C1 segment of cervical spinal cord (tissue), 14 donors: ENCODE data around the gene SFN.
"Not testable (repeated sequence)": the region's sequence is repeated elsewhere in the genome, so short reads cannot be mapped to it uniquely, and the experiment has no call there.

ENCODE experiments used
- DNase-seq, 14 donors: peaks; one replicate each; lab custom pipeline; 2025; lab: John Stamatoyannopoulos, UW

The SFN gene

GRCh38 chr1:26839339-26839722 is 23.6 kb upstream of the SFN start:
- no peak for DNase-seq

DNA sequence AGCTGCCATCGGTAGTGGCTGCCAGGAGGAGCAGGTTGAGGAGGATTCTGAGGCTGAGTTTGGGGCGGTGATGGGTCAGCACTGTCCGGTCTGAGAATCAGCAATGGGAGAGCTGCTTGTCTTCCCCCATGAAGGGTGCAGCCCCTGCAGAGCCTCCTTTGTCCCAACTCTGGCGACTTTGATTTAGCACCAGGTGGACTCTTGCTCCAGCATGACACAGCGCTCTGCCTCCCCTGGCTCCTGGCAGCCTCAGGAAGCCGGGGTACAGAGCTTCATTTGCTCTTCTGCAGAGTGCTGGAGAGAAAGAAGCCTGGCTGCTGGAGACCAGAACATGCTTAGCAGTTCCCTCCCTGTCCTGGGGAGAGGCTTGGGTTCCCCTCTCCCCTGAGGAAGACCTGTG is 23.2 kb upstream of the SFN start:
- no peak for DNase-seq

DNA sequence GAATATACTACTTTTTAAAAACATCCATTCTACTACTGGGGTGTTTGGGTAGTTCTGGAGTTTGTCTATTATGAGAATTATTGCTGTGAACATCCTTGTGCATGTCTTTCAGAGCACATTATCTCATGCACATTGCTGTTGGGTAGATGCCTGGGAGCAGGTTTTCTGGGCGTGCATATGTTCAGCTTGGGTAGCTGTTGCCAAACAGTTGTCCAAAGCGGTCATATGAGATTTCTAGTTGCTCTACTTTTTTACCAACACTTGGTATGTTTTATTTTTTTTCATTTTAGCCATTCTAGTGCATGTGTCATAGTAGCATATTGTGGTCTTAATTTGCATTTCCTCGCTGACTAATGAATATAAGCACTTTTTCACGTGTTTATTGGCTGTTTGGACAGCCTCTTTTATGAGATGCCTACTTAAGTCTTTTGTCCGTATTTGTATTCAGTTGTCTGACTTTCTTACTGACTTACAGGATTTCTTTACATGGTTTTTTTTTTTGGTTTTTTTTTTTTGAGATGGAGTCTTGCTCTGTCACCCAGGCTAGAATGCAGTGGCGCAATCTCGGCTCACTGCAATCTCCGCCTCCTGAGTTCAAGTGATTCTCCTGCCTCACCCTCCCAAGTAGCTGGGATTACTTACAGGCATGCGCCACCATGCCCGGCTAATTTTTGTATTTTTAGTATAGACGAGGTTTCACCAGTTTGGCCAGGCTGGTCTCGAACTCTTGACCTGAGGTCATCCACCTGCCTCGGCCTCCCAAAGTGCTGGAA is 18.3 kb upstream of the SFN start:
- peak in 1 of 14 donors; percentile 12 for DNase-seq

- DNase-seq, result not testable (repeated sequence)
These were observed 15.1 kb upstream of the SFN start for GRCh38 chr1:26847826-26848225.

- DNase-seq, result no peak
These were observed 14.4 kb upstream of the SFN start for GRCh38 chr1:26848499-26848898.

DNA sequence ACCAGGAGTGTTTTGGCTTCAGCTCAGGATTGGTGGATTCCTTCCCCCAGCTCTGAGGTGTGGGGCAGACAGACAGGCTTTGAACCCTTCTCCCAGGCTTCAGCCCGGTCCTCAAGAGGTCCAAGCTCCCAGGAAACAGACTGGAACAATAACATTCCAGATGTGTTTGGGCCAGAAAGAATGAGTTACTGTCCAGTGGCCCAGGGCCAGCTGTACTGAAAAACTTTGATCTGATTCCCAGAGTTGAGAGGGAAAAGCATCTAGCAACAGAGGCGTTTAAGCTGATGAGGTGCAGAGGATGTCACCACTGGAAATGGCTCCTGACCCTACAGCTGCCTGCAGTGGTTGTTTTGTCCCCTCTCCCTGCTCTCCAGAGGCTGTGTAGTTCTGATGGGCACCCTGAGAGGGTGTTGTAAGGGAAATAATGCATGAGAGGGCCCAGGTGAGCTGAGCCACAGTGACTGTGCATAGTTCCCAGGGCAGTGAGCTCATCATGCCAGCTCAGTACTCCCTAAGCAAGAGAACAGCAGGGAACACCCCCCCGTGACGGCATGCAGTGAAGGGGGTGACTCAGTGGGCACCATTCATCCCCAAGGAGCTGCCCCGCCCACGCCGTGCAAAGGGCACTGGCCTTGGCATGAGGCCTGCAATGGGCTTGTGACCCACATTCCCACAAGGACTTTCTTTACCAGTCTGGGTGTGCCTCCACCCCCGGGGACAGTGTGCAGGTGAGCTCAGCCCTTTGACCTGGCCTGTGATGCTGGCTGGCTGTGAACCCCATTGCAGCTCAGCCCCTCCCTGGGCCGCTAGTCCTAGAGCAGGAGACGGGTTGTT is 13.8 kb upstream of the SFN start:
- peak in 2 of 14 donors; percentile 15 to 69 for DNase-seq

DNA sequence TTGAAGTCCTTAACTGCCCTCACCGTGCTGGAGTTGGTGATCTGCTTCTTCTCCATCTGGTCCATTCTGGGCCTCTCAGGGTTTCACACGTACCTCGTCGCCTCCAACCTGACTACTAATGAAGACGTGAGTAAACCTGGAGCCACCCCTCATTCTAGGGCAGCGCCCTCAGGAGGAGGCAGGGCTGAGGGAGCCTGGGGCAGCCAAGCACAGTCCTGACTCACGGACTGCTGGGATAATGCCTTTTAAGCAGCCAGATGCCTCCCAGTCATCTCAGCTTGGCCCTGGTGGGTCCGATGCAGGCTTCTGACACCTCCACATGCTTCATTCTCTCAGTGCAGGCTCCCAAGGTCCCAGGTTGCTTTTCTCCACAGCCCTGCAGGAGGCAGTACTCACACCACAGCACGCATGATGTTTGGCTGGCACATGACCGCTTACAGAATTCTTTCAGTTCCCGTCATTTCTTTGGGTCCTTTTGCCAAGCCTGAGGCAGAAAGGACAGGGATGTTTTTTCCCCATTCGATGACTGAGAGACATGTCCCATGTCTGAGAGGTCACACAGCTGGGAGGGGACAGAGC is 11.8 kb upstream of the SFN start:
- DNase-seq, result no peak

DNA sequence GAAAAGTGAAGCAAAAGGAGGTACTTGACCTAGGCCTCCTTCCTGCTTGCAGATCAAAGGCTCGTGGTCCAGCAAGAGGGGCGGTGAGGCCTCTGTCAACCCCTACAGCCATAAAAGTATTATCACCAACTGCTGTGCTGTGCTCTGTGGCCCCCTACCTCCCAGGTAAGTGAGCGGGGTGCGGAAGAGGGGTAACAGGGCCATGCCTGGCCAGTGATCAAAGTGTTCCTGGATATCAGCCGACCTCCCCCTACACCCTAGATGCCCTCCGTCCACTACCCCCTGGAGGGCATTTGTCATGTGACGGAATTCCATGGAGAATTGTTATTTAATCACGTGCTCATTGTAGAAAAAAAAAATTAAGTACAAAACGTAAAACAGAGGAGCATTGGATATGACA is 10.2 kb upstream of the SFN start:
- no peak for DNase-seq

DNA sequence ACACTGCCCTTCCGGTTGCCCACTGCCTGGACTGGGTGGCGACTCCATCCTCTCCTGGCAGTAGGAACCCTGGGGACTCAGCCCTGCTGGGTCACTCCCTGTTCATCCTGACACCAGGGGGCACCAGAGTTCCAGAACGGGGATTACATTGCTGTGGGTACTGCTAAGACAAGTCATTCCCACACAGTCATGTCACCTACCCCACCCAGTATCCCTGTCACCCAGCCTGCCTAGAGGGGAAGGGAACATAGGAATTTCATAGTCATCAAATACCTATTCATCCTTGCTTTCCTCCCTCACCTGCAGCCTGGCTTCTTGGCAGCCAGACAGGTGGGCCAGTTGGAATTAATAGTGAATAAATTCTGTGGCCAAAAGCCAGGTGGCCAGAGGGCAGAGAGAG is 9.8 kb upstream of the SFN start:
- DNase-seq, result peak in 10 of 14 donors; percentile 14 to 57 (median 43)

DNA sequence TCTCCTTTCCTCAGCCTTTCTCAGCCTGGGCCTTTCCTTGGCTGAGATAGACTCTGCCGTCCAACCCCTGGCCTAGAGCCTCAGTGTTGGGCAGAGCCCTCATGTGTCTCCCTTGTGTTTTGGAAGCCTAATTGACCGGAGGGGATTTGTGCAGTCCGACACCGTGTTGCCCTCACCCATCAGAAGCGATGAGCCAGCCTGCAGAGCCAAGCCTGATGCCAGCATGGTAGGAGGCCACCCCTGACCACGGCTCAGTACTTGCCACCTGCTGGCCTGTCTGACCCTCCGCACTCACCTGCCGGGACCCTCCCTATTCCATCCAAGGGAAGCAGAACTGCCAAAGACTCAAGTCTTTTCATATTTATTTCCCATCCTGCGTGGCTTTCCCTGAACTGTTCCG is 9.3 kb upstream of the SFN start:
- DNase-seq, result no peak

GRCh38 chr1:26854906-26855305 is 8.0 kb upstream of the SFN start:
- DNase-seq, result no peak

- DNase-seq, result peak in 1 of 14 donors; percentile 53
These were observed 7.3 kb upstream of the SFN start for GRCh38 chr1:26855636-26856035.

GRCh38 chr1:26856181-26856580 is 6.8 kb upstream of the SFN start:
- DNase-seq, result peak in 1 of 14 donors; percentile 58

DNA sequence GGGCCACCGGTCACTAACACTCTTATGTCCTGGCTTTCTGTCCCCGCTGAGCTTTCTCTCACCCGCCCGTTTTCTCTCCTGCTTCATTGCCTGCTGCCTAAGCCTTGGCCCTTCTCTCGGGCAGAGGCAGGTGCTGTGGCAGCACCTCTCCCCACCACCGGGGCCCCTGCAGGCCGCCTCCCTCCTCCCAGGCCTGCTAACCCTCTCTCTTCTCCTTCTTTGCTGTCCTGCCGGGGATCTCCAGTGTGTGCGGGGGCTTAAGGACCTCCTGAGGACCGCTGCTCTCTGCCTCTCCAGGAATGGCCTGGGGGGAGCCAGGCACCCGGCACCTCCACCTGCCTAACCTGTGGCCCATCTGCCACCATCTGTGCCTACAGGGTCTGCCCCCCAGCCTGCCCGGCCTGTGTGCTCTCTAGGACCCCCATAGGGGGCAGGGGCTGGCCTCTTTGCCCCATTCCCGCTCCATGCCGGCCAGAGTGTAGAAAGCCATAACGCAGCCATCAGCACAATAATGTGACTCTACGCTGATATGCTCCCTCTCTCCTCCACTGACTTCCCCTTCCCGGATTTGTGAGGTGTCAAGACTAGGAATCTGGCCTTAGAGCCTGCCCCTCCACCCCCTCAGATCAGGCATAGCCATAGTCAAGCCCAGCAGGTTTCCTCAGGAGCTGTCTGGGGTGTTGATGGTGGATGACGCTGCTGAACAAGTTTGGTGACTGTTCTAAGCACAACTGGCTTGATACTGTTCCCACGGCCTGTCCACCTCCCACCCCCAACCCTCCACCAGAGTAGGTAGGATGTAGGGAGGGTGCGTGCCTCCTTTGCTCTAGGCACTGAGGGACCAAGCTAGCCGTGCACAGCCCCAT is 6.1 kb upstream of the SFN start:
- no peak for DNase-seq

DNA sequence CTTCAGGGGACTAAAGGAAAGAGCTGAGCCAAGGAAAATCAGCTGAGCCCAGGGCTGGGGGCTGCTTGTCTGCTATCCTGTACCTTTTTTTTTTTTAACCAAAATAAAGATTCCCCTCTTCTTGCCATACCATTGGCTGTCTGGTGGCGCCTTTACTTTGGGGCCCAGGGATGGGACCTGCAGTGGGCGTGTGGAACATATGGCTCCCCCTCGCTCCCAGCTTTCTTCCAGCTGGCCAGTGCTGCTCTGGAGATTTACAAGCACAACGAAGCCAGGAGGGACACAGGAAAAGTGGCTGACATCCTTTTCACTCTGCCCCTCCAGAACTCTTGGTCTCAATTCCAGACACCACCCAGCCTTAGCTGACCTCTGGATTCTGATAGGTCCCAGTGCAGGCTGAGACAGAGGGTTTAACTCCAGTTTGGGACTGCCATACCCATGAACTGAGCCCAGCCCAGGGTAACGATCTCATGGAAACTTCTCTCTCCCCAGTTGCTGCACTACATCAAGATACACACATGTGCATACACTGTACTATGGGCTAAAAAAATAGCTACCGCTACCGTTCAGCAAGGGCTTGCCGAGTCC is 5.4 kb upstream of the SFN start:
- no peak for DNase-seq

GRCh38 chr1:26858160-26858559 is 4.8 kb upstream of the SFN start:
- no peak for DNase-seq

- DNase-seq, result no peak
These were observed 3.9 kb upstream of the SFN start for GRCh38 chr1:26858891-26859640.

DNA sequence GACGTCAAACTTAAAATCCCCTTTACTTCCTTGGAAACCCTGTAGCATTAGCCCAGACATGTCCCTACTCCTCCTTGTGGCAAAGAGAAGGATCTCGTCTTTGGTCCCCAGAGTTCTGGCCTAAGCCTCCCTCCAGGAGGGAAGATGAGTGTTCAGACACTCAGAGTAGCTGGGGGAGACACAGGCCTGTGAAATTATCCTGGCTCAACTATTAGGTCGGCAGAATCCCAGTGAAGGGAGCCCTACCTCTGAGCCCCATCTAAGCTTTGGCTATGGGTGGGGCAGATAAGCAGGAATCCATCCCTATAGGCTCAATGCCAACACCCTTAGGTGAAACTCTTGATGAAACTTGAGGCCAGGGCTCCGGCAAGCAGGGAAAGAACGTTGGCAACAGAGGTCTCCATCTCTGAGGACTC is 1.7 kb upstream of the SFN start:
- no peak for DNase-seq

DNA sequence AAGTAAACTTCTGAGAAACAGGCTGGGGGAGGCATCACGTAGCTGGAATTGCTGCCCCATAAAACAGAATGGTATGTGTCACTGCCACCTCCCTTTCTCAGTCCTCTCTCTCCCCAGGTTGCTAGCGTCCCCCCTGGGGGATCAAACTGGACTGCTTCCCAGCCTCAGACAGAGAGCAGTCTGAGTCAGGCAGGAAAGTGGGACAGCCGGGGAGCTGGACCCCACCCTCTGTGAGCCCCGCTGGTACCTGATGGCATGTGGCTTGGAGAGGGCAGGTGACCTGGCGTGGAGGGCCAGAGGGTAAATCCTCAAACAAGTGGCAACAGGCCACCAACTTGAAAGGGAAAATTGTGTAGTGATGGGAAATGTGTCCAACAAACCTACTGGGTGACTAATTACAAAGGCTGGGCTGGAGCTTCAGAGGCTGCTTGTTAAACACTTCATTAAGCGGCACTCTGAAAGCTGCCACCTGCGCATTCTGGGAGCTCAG is 1.0 kb upstream of the SFN start:
- DNase-seq, result peak in 3 of 14 donors; percentile 18 to 73 (median 27)

GRCh38 chr1:26863685-26864077 is 732 bp downstream of the SFN start:
- DNase-seq, result no peak
